NCI-H2081 treated with DMSO at 0.1 percent for 48 hours (cell line): Measurements from ENCODE around the gene CEP120.
"Not testable (repeated sequence)": the region's sequence is repeated elsewhere in the genome, so short reads cannot be mapped to it uniquely, and the experiment has no call there.

Experiments
- DNase-seq: peaks from one replicate; lab custom pipeline; 2025; lab: John Stamatoyannopoulos, UW

CEP120 gene

DNA sequence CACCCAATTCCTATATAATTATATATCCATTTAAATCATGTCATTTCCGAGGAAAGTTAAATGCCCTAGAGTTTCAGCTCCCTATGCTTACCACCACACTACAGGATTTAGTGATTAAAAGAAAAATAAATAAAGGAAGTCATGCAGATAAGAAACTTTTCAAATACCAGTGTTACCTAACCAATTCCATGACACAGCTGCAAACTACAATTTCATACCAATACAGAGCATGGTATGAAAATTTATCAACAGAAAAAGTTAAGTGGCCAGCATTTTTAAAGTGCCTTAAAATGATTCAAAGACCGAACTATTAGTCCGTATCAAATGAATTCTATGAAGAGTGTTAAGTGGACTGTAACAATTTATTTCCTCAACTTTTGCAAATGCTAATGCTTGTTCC, 35.9 kb downstream of the CEP120 start:
- DNase-seq, result no peak

DNA sequence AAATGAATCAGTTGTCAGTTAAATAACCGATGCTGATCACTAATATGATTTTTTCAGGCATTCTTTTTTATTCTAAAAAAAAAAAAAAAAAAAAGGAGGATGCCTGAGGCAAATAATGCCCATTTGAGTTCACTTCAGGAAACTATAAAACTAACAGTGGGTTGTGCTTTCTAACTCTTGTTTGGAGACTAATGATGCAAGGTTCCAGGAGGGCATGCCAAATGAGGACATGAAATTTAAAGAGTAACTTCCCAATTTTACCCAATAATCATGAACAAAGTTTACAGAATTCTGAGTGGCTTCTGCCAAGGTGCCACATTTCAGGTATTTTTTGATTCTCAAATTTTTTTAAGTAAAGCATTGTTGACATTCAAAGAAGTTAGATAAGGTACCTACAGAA, 41.0 kb downstream of the CEP120 start:
- no peak for DNase-seq

GRCh38 chr5:123371575-123372179, 51.5 kb downstream of the CEP120 start:
- DNase-seq, result no peak

- DNase-seq, result no peak
Measured at GRCh38 chr5:123369371-123369968, 53.7 kb downstream of the CEP120 start.

DNA sequence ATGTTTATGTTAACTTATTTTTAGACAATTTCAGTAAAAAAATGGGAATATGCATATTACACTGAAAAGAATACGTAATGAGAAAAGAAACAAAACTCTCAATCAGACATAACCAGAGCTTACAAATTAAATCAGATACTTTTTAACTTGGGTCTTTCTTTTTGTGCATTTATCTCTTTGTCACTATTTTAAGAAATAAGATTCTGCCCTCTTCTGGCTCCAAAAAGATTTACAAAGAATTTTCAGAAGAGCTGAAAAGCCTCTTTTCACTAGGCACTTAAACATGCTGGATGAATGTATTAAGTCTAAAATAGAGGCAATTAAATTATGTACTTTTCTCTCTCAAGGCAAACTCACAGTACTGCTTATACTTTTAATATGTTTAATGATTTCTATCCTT, 55.5 kb downstream of the CEP120 start:
- no peak for DNase-seq

GRCh38 chr5:123365156-123365555, 58.0 kb downstream of the CEP120 start:
- DNase-seq, result no peak

DNA sequence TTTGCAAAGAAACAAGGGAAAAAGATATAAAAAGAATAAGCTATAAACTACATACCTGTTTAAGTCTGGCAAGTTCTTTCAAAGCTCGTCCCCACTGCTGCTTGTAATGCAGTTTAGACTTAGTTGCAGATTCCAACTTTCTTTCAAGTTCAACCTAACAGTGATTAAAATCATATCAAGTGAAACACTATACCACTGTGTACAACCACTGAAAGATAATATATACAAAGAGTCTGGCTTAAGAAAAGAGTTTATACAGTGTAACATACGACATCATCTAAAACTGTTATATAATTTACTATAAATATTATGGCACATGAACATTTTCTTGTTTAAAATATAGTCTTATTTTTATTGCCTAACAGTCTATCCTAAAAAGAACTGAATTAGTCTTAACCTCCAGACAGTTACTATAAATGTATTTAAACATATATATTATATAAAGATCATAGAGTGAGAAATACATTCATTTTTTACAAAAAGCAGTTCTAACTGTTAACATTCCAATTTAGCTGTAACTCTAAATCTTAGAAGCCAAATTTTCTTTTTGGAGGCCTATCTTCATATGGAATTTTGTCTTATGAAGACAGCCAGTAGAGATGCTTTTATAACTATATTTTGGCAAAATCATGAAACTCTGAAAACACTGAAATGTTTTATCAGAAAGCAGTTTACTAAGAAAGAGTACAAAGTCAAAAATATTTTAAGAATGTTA, 58.6 kb downstream of the CEP120 start:
- no peak for DNase-seq

- DNase-seq, result no peak
Measured at GRCh38 chr5:123360910-123361309, 62.3 kb downstream of the CEP120 start.

DNA sequence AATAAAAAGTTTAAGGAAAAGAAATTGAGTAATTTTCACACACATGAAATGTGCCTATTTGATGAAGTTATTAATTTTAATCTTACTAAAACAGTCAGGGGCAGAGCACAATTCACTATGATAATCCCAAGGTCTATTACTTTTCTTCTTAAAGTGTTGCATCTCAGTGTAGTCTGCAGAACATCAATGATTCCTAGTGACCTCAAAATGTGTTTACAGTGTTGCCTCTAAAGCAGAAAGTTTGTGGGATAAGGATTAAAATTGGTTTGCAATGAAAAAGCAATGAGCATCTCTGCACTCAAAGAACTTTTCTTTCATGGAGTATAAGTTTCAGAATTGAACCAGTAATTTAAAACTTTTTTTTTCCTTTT, 63.0 kb downstream of the CEP120 start:
- no peak for DNase-seq

GRCh38 chr5:123359454-123360200, 63.6 kb downstream of the CEP120 start:
- no peak for DNase-seq

GRCh38 chr5:123358751-123359150, 64.5 kb downstream of the CEP120 start:
- no peak for DNase-seq

DNA sequence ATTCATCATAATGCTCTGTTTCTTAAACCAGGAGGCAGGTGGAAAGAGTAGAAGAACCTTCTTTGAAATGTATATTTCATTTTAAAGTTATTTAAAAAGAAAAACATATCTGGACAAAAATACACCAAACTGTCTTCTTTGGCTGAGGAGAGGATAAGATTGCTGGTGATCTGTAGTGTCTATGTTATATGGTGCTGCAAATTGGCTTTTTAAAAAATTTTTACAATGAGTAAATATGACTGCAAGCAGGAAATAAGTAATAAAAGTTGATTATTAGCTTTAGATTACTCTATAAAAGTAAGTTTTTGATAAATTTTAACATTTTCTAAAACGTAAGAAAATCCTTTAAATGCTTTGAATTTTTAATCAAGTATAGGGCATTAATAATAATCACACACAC, 64.9 kb downstream of the CEP120 start:
- DNase-seq, result no peak

DNA sequence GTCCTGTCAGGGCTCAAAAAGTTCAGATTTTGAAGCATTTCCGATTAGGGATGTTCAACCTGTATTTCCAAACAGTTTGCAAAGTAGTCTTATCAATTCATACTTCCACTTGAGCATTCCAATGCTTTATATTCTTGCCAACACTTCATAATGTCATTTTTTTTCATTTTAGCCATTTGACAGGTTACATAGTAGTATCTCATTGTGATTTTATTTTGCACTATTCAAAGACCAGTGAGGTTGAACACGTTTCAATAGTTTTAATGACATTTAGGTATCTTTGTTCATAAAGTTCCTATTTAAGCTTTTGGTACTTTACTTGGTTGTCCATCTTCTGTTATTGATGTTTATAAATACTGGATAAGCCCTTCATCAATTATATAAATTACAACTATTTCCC, 71.4 kb downstream of the CEP120 start:
- DNase-seq, result no peak

GRCh38 chr5:123351240-123351639, 72.0 kb downstream of the CEP120 start:
- no peak for DNase-seq

DNA sequence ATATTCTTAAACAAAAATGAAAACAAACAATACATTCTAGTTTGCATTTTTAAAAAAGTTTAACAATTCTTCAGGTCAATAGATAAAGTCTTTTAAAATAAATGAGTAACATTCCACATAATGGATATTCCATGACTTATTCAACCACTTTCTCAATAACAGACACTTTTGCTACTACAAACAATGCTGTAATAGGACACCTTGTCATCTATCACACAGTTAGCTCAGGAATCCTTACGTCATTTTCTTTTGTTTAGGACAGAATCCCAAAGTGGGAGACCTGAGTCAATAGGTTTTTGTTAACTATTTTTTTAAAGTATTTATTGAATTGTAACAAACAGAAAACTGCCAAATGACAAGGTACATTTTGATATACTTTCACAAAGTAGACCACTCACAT, 72.5 kb downstream of the CEP120 start:
- DNase-seq, result no peak

DNA sequence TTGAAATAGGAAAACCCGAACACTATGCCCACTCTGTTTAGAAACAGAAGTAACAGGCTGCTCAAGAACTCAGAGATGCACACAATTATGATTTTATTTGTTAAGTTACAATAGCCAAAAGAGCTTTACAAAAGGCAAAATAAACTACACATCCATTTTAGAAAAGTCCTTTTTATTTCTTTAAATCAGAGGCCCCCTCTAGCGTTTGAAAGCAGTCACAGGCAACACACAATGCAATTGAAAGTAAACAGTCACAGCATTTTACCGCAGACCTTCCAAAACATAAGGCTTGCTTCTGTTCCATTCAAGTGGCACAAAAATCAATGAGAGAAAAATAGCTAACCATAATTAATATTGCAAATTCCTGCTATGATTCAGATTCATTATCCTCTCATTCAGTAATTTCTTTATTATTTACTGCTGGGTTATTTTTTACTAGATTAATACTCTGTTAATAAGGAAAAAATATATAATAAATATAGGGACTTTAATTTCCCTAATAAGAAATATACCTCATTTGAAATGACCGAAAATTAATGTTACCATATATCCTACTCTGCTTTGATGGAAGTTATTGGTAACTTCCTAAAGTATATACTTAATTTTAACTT, 78.3 kb downstream of the CEP120 start:
- peak; percentile 13 for DNase-seq

DNA sequence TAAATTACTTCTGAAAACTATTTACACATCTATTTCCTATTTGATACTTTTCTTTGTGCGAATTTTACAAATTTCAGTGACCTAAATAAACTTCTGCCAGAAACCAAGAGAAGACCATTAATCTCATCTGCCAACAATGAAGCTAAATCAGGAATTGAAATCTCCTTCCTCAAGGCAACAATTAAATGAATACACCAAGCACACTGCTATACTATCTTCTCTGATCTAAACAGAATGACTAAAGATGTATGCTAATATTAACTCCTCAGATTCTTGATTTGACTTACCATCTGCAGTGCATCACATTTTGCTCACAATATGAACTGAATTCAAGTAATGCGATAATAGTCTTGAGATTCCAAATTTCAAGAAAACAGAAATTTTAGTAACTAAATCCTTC, 82.3 kb downstream of the CEP120 start:
- no peak for DNase-seq

GRCh38 chr5:123308377-123308776, 114.8 kb downstream of the CEP120 start:
- not testable (repeated sequence) for DNase-seq

GRCh38 chr5:123305751-123306150, 117.5 kb downstream of the CEP120 start:
- DNase-seq, result no peak

GRCh38 chr5:123304777-123305316, 118.4 kb downstream of the CEP120 start:
- no peak for DNase-seq

GRCh38 chr5:123303802-123304201, 119.4 kb downstream of the CEP120 start:
- no peak for DNase-seq

DNA sequence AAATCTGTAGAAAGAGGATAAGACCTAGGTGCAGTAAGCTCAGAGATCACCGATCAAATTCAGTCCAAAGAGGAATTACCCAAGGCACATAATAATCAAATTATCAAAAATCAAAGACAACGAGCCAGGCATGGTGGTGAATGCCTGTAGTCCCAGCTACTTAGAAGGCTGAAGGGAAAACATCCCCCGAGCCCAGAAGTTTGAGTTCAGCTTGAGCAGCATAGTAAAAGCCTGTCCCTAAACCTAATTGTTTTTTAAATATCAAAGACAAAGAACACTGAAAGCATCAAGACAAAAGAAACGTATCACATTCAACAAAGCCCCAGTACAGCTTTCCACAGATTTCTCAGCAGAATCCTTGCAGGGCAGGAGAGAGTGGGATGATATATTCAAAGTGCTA, 122.9 kb downstream of the CEP120 start:
- no peak for DNase-seq
